ENCODE data around the gene HHAT. TPM values are rescaled to one million over a fixed set of nuclear protein-coding genes. Genes with fewer than 3 reads are reported as not detected.
A peak's percentile ranks its signal among the peaks of the same experiment; 100 is the strongest.

The HHAT gene
- total RNA-seq, 1 donor from 2014 or later, result 14.7 TPM

DNA sequence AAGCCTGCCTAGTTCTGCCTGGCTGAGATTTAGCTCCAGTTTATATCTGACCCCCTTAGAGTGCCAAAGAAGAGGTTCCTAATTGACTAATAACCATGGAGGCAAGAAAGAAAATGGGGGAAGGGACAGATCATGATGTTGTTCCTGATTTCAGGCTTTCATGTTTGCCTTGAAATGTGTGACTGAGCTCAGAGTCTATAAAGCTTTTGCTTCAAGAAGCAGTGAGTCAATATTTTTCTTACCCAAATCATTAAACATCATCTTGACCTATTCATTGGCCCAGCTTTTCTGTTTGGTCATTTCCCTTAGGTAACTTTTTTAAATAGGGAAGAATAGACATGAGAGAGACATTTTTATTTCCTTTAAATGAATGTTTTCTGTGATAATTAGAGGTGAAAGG is 55.9 kb downstream of the HHAT start:
- Mint-ChIP-seq H3K27ac (peak overlapping the region; percentile 75), H3K36me3 (ENCODE audit: insufficient read depth) (peaks cover 4% of the 10 kb centered on the region), H3K9me3 (ENCODE audit: low read depth) (peaks cover 4% of the 10 kb centered on the region), H3K4me3 (ENCODE audit: low read depth) (no peak overlapping the region), H3K27me3 (no peaks in the 10 kb centered on the region), H3K4me1 (ENCODE audit: low read depth) (peaks cover 30% of the 10 kb centered on the region)
- TF ChIP-seq, protein P1, sequence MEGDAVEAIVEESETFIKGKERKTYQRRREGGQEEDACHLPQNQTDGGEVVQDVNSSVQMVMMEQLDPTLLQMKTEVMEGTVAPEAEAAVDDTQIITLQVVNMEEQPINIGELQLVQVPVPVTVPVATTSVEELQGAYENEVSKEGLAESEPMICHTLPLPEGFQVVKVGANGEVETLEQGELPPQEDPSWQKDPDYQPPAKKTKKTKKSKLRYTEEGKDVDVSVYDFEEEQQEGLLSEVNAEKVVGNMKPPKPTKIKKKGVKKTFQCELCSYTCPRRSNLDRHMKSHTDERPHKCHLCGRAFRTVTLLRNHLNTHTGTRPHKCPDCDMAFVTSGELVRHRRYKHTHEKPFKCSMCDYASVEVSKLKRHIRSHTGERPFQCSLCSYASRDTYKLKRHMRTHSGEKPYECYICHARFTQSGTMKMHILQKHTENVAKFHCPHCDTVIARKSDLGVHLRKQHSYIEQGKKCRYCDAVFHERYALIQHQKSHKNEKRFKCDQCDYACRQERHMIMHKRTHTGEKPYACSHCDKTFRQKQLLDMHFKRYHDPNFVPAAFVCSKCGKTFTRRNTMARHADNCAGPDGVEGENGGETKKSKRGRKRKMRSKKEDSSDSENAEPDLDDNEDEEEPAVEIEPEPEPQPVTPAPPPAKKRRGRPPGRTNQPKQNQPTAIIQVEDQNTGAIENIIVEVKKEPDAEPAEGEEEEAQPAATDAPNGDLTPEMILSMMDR (IDR thresholded peaks at IDR 0.05; ENCODE audit: unreplicated experiment), result no peak
- no peak for DNase-seq (ENCODE audit: low spot score, unreplicated experiment)

DNA sequence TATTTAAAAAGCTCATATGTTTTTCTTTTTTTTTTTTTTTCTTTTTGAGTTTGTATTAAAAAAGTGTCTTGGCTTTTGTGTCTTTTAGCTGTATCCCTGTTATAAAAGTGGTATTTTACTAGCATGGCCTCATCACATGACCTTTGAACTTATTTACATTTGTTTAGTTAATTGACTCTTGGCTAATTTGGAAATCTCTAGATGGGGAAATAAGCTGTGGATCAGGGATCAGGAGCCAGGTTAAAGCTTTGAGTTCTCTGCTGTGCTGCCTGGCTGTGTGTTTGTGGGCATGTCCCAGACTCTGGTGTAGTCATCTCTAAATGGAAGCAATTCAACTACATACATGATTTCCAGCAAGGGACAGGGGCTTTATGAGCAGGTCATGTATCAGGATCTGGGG is 56.5 kb downstream of the HHAT start:
- TF ChIP-seq, protein P1 (IDR thresholded peaks at IDR 0.05; ENCODE audit: unreplicated experiment), result no peak
- Mint-ChIP-seq H3K27me3 (no peaks in the 10 kb centered on the region), H3K9me3 (ENCODE audit: low read depth) (peaks cover 7% of the 10 kb centered on the region), H3K36me3 (ENCODE audit: insufficient read depth) (peaks cover 7% of the 10 kb centered on the region), H3K4me1 (ENCODE audit: low read depth) (peaks cover 30% of the 10 kb centered on the region), H3K27ac (peak overlapping the region; percentile 69), H3K4me3 (ENCODE audit: low read depth) (no peak overlapping the region)
- no peak for DNase-seq (ENCODE audit: low spot score, unreplicated experiment)

DNA sequence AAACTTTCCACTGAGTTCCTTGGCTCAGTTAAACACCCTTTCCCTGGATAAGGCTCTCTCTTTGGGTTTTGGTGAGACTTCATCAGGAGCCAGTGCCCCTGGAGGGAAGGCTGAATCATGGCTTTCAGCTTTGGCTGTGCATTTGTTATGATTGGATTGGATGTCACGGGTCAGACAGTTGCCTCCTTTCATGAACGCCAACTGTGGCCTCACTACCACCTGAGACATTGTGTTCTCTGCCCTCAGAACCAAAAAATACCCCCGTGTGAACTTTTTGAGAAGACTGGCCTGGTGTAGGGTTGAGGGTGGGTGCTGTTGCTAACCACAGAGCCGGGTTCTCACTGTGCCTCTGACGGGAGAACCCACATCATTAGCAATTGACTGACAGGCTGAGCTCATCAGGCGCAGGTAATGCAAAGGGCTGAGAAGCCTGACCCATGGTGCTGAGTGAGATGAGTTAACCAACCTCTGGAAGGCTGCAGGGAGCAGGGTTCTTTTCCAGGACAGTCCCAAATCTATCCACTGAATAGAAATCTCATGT is 65.6 kb downstream of the HHAT start:
- Mint-ChIP-seq H3K4me3 (ENCODE audit: low read depth) (no peak overlapping the region), H3K4me1 (ENCODE audit: low read depth) (no peaks in the 10 kb centered on the region), H3K36me3 (ENCODE audit: insufficient read depth) (peaks cover 9% of the 10 kb centered on the region), H3K9me3 (ENCODE audit: low read depth) (peaks cover 10% of the 10 kb centered on the region), H3K27me3 (no peaks in the 10 kb centered on the region), H3K27ac (no peak overlapping the region)
- TF ChIP-seq, protein P1 (IDR thresholded peaks at IDR 0.05; ENCODE audit: unreplicated experiment), result no peak
- no peak for DNase-seq (ENCODE audit: low spot score, unreplicated experiment)

DNA sequence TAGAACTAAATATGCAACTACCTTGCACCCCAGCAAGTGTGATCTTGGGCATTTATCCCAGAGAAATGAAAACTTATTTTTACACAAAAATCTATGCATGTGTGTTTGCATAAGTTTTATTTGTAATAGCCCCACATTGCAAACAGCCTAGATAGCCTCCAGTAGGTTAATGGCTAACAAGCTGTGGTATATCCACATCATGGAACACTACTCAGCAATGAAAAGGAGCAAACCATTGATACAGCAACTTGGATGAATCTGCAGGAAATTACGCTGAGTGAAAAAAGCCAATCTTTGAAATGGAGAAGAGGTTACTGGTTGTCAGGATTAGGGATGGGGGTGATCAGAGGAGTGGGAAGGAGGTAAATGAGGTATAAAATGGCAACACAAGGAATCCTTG is 67.8 kb downstream of the HHAT start:
- no peaks in the 10 kb centered on the region for H3K27me3 Mint-ChIP-seq
- no peak for DNase-seq (ENCODE audit: low spot score, unreplicated experiment)
- H3K4me1 Mint-ChIP-seq (ENCODE audit: low read depth), result peaks cover 1% of the 10 kb centered on the region
- no peak overlapping the region for H3K27ac Mint-ChIP-seq
- TF ChIP-seq, protein P1 (IDR thresholded peaks at IDR 0.05; ENCODE audit: unreplicated experiment), result no peak
- H3K36me3 Mint-ChIP-seq (ENCODE audit: insufficient read depth), result peaks cover 5% of the 10 kb centered on the region
- H3K4me3 Mint-ChIP-seq (ENCODE audit: low read depth), result no peak overlapping the region
- H3K9me3 Mint-ChIP-seq (ENCODE audit: low read depth), result peaks cover 4% of the 10 kb centered on the region

DNA sequence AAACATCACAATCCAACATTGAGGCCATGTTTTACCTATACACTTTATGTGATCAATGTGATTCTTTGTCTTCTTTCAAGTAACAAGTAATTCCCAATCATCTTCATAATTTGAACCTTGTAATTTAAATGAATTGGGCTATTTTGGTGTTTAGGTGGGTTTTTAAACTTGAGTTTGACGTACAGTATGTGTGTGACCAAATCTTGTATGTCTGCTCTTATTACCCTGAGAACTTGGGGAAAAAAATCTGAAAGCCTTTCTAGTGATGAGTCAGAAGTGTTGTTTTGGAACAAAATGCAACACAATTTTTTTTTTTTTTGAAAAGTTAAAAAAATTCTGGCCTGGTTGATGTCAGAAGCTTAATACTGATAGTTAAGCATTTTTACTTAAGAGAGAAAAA is 68.5 kb downstream of the HHAT start:
- no peak overlapping the region for H3K27ac Mint-ChIP-seq
- TF ChIP-seq, protein P1 (IDR thresholded peaks at IDR 0.05; ENCODE audit: unreplicated experiment), result no peak
- H3K4me1 Mint-ChIP-seq (ENCODE audit: low read depth), result peaks cover 1% of the 10 kb centered on the region
- no peak overlapping the region for H3K4me3 Mint-ChIP-seq (ENCODE audit: low read depth)
- H3K36me3 Mint-ChIP-seq (ENCODE audit: insufficient read depth), result peaks cover 5% of the 10 kb centered on the region
- no peak for DNase-seq (ENCODE audit: low spot score, unreplicated experiment)
- H3K9me3 Mint-ChIP-seq (ENCODE audit: low read depth), result peaks cover 4% of the 10 kb centered on the region
- no peaks in the 10 kb centered on the region for H3K27me3 Mint-ChIP-seq
